ENCODE measurements around the gene SCNN1A. TPM values are rescaled to one million over a fixed set of nuclear protein-coding genes. Genes with fewer than 3 reads are reported as not detected.
A peak's percentile ranks its signal among the peaks of the same experiment; 100 is the strongest.

The SCNN1A gene
- total and polyA plus RNA-seq, 12 donors: 0.15 to 1.1 (median 0.42) TPM; not detected in 4

- intact Hi-C loops (cut with DNase I): no loop called here
- 69 to 71% methylated on average over 8 of the region's 8 CpGs for WGBS, 2 donors
- no peak for DNase-seq
- H3K4me3 ChIP-seq: no peak overlapping the region
- H3K9me3 ChIP-seq: no peaks in the 10 kb centered on the region
- no peak for TF ChIP-seq CTCF (IDR thresholded peaks at IDR 0.05)
- peak overlapping the region in 1 of 10 donors; percentile 51 for H3K27ac ChIP-seq
- H3K36me3 ChIP-seq: peaks cover 0 to 49% (median 9%) of the 10 kb centered on the region in 9 donors
- peaks cover 4 to 37% (median 16%) of the 10 kb centered on the region in 9 donors for H3K4me1 ChIP-seq
- H3K27me3 ChIP-seq: no peaks in the 10 kb centered on the region
- peak in 5 of 8 donors; percentile 8 to 33 (median 17) for ATAC-seq
Observed at GRCh38 chr12:6394398-6394797, 19.0 kb upstream of the SCNN1A start.

DNA sequence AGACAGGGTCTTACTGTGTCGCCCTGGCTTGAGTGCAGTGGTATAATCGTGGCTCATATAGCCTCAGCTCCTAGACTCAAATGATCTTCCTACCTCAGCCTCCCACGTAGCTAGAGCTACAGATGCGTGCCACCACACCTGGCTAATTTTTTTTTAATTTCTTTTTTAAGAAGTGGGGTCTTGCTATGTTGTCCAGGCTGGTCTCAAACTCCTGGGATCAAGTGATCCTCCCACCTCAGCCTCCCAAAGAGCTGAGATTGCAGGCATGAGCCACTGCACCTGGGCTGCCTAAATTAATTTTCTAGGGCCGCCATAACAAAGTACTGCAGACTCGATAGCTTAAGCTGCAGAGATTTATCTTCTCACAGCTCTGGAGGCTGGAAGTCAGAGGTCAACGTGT lies 17.7 kb upstream of the SCNN1A start:
- Histone ChIP-seq H3K27ac (peak overlapping the region in 6 of 10 donors; percentile 11 to 71 (median 70)), H3K9me3 (no peaks in the 10 kb centered on the region), H3K4me3 (no peak overlapping the region), H3K4me1 (peaks cover 4 to 37% (median 16%) of the 10 kb centered on the region in 9 donors), H3K27me3 (no peaks in the 10 kb centered on the region), H3K36me3 (peaks cover 0 to 61% (median 12%) of the 10 kb centered on the region in 9 donors)
- intact Hi-C loops (cut with DNase I): no loop called here
- TF ChIP-seq CTCF (IDR thresholded peaks at IDR 0.05): no peak
- no peak for DNase-seq
- WGBS, 2 donors: 93 to 94% methylated on average over 7 of the region's 7 CpGs
- ATAC-seq: no peak

DNA sequence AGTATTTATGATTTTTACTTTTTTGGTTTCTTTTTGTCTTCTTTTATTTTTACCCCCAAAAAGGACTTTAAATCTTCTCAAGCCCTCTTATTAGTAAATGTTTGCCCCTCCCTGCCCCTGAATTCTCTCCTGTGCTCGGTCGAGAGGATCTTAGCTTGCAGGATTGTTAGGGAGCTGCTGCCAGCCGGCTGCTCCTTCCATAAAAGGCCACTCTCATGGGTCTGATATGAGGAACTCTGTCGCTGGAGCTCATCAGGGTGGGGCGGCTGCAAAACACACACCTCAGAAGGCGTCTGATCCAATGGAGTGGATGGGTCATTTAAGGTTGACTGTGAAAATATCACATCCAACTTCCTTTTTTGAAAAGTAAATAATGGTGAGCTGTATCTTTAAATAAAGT lies 17.1 kb upstream of the SCNN1A start:
- Histone ChIP-seq H3K36me3 (peaks cover 0 to 61% (median 18%) of the 10 kb centered on the region in 9 donors), H3K9me3 (no peaks in the 10 kb centered on the region), H3K4me1 (peaks cover 4 to 41% (median 16%) of the 10 kb centered on the region in 9 donors), H3K27ac (peak overlapping the region in 8 of 10 donors; percentile 11 to 71 (median 69)), H3K4me3 (no peak overlapping the region), H3K27me3 (no peaks in the 10 kb centered on the region)
- ATAC-seq (peak; percentile 53 to 86 (median 73)), DNase-seq (no peak)
- TF ChIP-seq CTCF (IDR thresholded peaks at IDR 0.05): no peak
- 4 to 15% methylated on average over 6 of the region's 6 CpGs for WGBS, 2 donors
- intact Hi-C loops (cut with DNase I): no loop called here

GRCh38 chr12:6391013-6391412 lies 15.7 kb upstream of the SCNN1A start:
- ATAC-seq (peak in 4 of 8 donors; percentile 2 to 16 (median 9)), DNase-seq (no peak)
- intact Hi-C loops (cut with DNase I): no loop called here
- WGBS, 2 donors: 87 to 88% methylated on average over 17 of the region's 17 CpGs
- H3K27ac ChIP-seq: peak overlapping the region in 1 of 10 donors; percentile 5
- peaks cover 0 to 75% (median 22%) of the 10 kb centered on the region in 9 donors for H3K36me3 ChIP-seq
- H3K4me3 ChIP-seq: no peak overlapping the region
- no peaks in the 10 kb centered on the region for H3K9me3 ChIP-seq
- no peaks in the 10 kb centered on the region for H3K27me3 ChIP-seq
- peaks cover 4 to 56% (median 17%) of the 10 kb centered on the region in 9 donors for H3K4me1 ChIP-seq
- TF ChIP-seq CTCF (IDR thresholded peaks at IDR 0.05): no peak
